Glomerular endothelial cell (primary cell): ENCODE measurements around the gene FRMD4A. TPM values are rescaled to one million over a fixed set of nuclear protein-coding genes. Genes with fewer than 3 reads are reported as not detected.
"Not testable (repeated sequence)": the region's sequence is repeated elsewhere in the genome, so short reads cannot be mapped to it uniquely, and the experiment has no call there.

Experiments used
- DNase-seq: peaks from one replicate; pipeline ENCODE4 v3.0.0-alpha.2; 2011; ENCODE audit warnings: low read depth, low spot score; ENCODE audit errors: extremely low read depth
- total RNA-seq: library from RNA; depleted of rRNA; stranded (reverse); fragments of >200 nt; gene quantifications from 2 replicates; pipeline ENCODE4 v1.2.3, GENCODE V29; 2015

FRMD4A gene
- total RNA-seq, 1 donor from 2014 or later = 162 TPM

DNA sequence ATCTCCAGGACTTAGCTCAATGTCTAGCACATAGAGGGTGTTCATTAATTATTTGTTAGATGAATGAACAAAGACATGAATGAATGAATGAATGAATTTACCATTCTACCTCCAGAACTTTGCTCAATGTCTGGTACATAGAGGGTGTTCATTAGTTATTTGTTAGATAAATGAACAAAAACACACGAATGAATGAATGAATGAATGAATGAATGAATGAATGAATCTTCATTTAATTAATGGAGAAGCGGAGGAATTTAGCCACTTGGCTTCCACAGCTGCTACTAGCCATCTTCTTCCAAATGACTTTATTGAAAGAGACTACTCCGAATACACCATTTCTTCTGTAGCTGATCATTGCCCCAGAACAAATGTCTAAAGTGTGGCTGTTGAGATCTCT, 368.9 kb downstream of the FRMD4A start:
- DNase-seq = no peak

DNA sequence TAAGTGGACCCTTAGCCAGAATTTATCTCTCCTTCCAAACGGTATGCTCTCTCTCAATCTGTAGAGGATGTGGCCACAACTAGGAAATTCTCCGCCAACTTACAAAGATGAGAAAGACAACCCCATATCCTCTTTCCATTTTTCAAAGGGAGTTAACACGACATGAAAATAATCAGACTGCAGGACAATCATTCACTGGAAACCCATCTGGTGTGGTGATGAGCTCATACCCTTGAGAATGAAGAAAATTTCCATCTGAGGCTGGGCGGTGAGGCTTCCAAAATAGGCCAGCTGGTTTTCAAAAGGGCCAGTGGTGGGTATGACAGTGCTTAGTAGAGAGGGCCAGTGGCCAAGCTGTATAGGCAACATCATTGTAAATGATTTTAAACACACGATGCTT, 369.6 kb downstream of the FRMD4A start:
- DNase-seq = no peak

DNA sequence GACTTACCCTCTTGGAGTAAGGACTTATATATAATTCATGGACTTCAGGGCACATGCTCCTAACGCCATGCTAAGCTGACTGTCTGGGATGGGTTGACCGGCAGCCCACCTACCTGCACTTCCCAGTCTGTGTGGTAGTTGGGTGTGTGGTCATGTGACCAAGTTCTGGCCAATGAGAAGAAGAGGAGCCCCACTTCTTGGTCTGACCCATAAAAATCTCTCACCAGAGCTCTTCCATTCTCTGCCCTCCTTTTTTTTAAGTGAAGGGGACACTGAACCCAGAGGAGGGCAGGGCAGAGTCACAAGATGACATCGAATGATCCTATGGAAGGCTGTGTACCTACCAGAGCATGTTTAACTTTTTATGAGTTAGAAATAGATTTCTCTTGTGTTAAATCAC, 370.1 kb downstream of the FRMD4A start:
- no peak for DNase-seq

GRCh38 chr10:13959443-13960359, 371.0 kb downstream of the FRMD4A start:
- peak; percentile 54 for DNase-seq

- DNase-seq = no peak
Measured at GRCh38 chr10:13957856-13958255, 372.9 kb downstream of the FRMD4A start.

DNA sequence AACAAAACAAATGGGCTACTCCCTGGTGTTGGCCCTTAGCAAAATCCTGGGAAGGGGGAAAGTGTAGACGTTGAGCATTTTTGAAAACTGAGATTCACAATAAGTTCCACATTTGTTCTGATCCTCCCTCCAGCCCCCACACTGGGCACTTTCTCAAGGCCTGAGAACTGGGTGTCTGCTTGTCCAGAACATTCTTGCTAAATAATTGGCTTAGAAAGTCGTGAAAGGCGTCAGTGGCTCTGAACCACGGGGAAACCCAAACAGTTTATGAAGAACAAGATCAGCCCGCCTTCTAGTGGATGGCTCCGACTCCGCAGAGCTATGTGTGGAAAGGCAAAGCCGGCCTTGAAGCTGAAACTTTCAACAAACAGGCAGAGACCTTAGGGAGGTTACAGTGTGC, 373.9 kb downstream of the FRMD4A start:
- DNase-seq = no peak

DNA sequence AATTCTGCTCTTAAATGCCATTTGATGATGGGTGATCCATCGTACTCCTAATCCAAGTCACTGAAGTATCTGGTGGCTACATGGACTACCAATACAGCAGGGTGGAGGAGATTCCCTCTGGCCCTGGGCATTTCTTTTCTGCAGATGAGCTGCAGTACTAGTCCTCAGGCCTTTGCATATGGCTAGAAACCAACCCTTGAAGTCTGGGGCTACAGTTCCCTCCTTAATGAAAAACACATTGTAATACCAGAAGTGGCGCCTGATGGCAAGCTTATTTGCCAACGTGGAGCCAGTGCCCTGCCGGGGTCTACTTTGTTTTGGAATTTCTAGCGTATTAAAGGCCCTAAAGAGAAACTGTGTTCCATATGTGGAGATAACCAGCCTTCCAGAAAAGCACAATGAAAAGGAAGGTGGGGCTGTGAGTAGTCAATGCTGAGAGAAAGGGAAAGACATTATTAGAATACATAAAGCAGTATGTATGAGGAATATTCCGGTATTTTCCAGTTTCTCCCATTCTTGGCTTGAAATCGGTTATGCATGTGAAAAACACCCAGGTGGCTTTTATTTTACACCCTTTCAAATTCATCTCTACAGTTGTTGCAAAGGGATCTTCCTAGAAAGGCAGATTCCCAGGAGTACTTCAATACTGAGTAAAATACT, 375.2 kb downstream of the FRMD4A start:
- DNase-seq = no peak

DNA sequence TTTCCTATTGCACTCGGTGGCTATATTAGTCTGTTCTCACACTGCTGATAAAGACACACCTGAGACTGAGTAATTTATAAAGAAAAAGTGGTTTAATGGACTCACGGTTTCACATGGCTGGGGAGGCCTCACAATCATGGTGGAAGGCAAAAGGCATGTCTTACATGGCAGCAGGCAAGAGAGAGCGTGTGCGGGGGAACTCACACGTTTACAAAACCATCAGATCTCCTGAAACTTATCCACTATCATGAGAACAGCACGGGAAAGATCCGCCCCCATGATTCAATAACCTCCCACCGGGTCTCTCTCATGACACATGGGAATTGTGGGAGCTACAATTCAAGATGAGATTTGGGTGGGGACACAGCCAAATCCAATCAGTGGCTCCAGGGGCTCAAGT, 376.5 kb downstream of the FRMD4A start:
- DNase-seq = not testable (repeated sequence)

- DNase-seq = no peak
Measured at GRCh38 chr10:13953371-13953770, 377.4 kb downstream of the FRMD4A start.

- no peak for DNase-seq
Measured at GRCh38 chr10:13950543-13950939, 380.2 kb downstream of the FRMD4A start.

GRCh38 chr10:13949844-13950542, 380.7 kb downstream of the FRMD4A start:
- DNase-seq = no peak

DNA sequence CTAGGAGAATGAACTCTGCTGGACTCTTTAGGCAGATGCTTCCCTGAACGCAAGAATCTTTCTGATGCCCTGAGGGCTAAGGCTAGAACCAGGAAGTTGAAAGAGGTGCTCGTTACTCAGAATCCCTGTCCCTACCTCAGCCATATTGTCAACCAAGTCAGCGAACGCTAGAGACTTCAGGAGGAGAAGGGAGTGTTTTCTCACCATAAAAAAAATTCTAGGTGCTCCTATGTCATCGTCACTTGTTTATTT, 384.6 kb downstream of the FRMD4A start:
- no peak for DNase-seq

DNA sequence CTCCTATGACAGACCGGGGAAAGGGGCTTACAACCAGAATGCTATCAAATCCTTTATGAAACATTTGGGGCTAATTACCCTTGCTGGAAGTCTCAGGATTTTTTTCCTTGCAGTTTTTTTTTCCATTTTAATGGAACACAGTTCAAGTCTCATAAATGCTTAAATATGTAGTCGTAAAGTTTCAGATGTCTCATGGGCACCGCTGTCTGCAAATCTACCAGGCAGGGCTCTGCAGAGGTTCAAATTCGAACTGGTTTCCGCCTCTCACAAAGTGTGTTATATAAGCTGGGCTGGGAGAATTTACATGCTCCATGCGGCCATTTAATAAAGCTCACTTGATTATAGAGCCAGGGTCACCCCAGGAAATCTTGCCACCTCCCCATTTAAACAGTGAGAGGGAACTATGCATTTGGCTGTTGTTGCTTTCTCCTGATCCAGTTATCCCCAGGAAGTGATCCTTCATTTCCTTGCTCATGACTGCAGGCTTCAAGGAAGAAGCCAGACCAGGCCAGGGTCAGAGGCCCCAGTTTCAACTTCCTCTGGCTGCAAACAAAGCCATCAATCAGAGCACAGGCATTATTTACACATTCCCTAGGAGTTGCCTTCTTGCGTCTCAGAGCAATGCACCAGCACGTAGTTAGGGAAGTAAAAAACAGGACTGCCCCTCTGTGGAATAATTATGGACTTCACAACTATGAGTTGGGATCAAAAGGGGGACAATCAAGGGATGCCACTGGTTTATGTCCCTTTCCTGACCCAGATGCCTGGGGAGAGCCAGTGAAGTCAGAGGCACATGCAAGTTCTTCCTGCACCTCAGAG, 385.1 kb downstream of the FRMD4A start:
- peak; percentile 95 for DNase-seq

- DNase-seq = no peak
Measured at GRCh38 chr10:13944823-13945222, 385.9 kb downstream of the FRMD4A start.

DNA sequence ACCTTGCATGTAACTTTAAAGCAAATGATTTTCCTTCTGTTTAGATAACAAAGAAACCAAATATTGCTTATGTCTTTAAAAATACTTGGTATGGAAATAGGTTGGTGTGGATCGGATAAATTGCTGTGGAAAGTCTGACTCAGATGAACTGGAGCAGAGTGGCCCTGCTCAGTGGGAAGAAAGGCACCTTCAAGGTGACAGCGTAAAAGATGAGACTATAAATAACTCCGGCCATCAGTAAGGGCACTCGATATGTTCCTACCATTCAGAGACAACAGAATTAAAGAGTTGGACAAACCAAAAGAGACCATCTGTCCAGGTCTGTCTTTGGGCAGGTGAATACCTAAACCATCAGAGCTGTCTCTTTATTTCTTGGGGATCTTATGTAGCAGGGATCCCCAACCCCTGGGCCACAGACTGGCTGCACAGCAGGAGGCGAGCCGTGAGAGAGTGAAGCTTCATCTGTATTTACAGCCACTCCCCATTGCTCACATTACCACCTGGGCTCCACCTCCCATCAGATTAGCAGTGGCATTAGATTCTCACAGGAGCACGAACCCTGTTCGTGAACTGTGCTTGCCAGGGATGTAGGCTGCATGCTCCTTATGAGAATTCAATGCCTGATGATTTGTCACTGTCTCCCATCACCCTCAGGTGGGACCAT, 386.9 kb downstream of the FRMD4A start:
- DNase-seq = no peak

GRCh38 chr10:13942035-13942434, 388.7 kb downstream of the FRMD4A start:
- DNase-seq = no peak

DNA sequence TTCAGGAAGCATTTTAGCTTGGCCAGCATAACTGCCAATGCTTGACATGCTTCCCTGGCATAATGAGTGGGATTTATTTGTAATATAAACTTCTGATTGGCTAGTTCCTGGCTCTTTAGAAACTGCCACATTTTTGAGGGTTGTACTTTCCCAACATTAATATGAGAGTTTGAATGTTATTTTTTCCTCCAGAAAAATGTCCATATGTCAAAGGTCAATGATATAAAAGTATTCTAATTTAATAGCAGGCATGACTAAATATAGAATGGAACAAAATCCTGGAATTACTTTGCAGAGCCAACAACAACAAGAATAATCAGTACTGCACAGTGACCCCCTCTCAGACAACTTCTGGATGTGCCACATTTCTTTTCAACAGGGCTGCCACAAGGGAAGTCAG, 391.3 kb downstream of the FRMD4A start:
- no peak for DNase-seq

GRCh38 chr10:13938950-13939349, 391.8 kb downstream of the FRMD4A start:
- DNase-seq = no peak

GRCh38 chr10:13936826-13937225, 393.9 kb downstream of the FRMD4A start:
- no peak for DNase-seq

- no peak for DNase-seq
Measured at GRCh38 chr10:13930120-13930519, 400.6 kb downstream of the FRMD4A start.
